Esophagus squamous epithelium (tissue), 4 donors: ENCODE data around the gene SLC66A3.

Experiments
- CTCF ChIP-seq, 6 experiments: fragments of 450-650 bp in 4 of 6; fragments of 200-600 bp in 2 of 6; sonication (generic) in 2 of 6; IDR thresholded peaks; one replicate each; pipeline ENCODE4 v1.5.1; 2016 to 2019; ENCODE audit warnings: antibody characterized with exemption in 6 of 6, mild to moderate bottlenecking in 4 of 6, moderate library complexity in 4 of 6
- POLR2A ChIP-seq, 4 donors: fragments of 450-650 bp; IDR thresholded peaks; one replicate each; pipeline ENCODE4 v1.6.1; 2017; ENCODE audit warnings: antibody characterized with exemption in 4 of 4, mild to moderate bottlenecking in 4 of 4, moderate library complexity in 3 of 4

- no peak for TF ChIP-seq CTCF (IDR thresholded peaks at IDR 0.05)
- TF ChIP-seq POLR2A (IDR thresholded peaks at IDR 0.05), result no peak
Observed at GRCh38 chr2:11144077-11144737, 11.1 kb upstream of the SLC66A3 start.
